Activated CD8-positive, alpha-beta memory T cell treated with anti-CD3 and anti-CD28 coated beads, Interleukin-2, amount 50 U/mL, for 24 hours (primary cell): ENCODE results near the gene CEBPA.
"Not testable (repeated sequence)": the region's sequence is repeated elsewhere in the genome, so short reads cannot be mapped to it uniquely, and the experiment has no call there.

Experiments used
- DNase-seq: peaks from one replicate; pipeline ENCODE4 v3.0.0-alpha.2; 2020; ENCODE audit errors: extremely low read depth

The CEBPA gene

GRCh38 chr19:33324628-33325027 lies 22.3 kb upstream of the CEBPA start:
- no peak for DNase-seq

- no peak for DNase-seq
These were observed 20.9 kb upstream of the CEBPA start for GRCh38 chr19:33323093-33323820.

GRCh38 chr19:33320636-33321035 lies 18.3 kb upstream of the CEBPA start:
- no peak for DNase-seq

- DNase-seq, result not testable (repeated sequence)
These were observed 15.7 kb upstream of the CEBPA start for GRCh38 chr19:33317991-33318390.

GRCh38 chr19:33317517-33317916 lies 15.2 kb upstream of the CEBPA start:
- DNase-seq, result no peak

- no peak for DNase-seq
These were observed 14.4 kb upstream of the CEBPA start for GRCh38 chr19:33316541-33317264.

- DNase-seq, result not testable (repeated sequence)
These were observed 10.5 kb upstream of the CEBPA start for GRCh38 chr19:33312808-33313207.

GRCh38 chr19:33312065-33312464 lies 9.7 kb upstream of the CEBPA start:
- no peak for DNase-seq

GRCh38 chr19:33311326-33311682 lies 9.0 kb upstream of the CEBPA start:
- DNase-seq, result no peak

- DNase-seq, result no peak
These were observed 8.4 kb upstream of the CEBPA start for GRCh38 chr19:33310606-33311325.

- DNase-seq, result no peak
These were observed 7.5 kb upstream of the CEBPA start for GRCh38 chr19:33309826-33310225.

- no peak for DNase-seq
These were observed 4.8 kb upstream of the CEBPA start for GRCh38 chr19:33306853-33307792.

GRCh38 chr19:33306191-33306590 lies 3.9 kb upstream of the CEBPA start:
- no peak for DNase-seq

GRCh38 chr19:33304760-33305647 lies 2.7 kb upstream of the CEBPA start:
- no peak for DNase-seq

- no peak for DNase-seq
These were observed 2.0 kb upstream of the CEBPA start for GRCh38 chr19:33304371-33304759.

- DNase-seq, result no peak
These were observed 1.5 kb upstream of the CEBPA start for GRCh38 chr19:33303791-33304345.

- no peak for DNase-seq
These were observed 848 bp upstream of the CEBPA start for GRCh38 chr19:33302974-33303790.

- no peak for DNase-seq
These were observed 497 bp downstream of the CEBPA start for GRCh38 chr19:33301900-33302174.

- DNase-seq, result no peak
These were observed 1.0 kb downstream of the CEBPA start for GRCh38 chr19:33301144-33301899.
